ENCODE data around the gene TBC1D9. TPM values are rescaled to one million over a fixed set of nuclear protein-coding genes. Genes with fewer than 3 reads are reported as not detected.

The TBC1D9 gene
- total and polyA plus RNA-seq, 2 donors (not counting 1 experiment from before 2014, with no cell fraction given), result 48.9 to 235 TPM

DNA sequence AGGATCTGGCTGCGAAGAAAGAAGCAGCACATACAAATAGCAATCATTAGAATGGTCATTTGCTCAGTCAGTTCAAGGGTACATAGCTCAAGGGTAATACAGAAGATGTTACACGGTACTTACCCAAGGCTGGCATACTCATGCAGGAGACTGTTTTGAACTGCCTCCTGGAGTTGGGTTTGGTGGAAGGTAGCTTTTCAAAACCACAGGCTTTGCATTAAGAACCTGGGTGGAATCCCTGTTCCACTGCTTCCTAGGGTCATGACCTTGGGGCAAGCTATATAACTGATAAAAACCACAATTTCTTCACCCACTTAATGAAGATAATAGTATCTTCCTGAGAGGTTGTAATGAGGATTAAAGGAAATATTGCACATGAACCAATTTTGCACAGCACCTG lies 36.5 kb downstream of the TBC1D9 start:
- H3K9me3 ChIP-seq (ENCODE audit: control extremely low read depth in 1 of 3, control insufficient read depth in 2 of 3, insufficient read depth in 1 of 3, low read length in 2 of 3), result peaks cover 0 to 7% (median 0%) of the 10 kb centered on the region in 3 donors
- Mint-ChIP-seq H3K27ac (peak overlapping the region; percentile 99), H3K4me3 (peak overlapping the region; percentile 89), H3K4me1 (peaks cover 83% of the 10 kb centered on the region), H3K27me3 (no peaks in the 10 kb centered on the region), H3K9me3 (ENCODE audit: insufficient read depth) (no peaks in the 10 kb centered on the region)
- TF ChIP-seq EZH2 (IDR thresholded peaks at IDR 0.05; ENCODE audit: borderline replicate concordance, insufficient read depth, low read depth, low read length, poor library complexity, severe bottlenecking), result no peak
- TF ChIP-seq, protein P1, sequence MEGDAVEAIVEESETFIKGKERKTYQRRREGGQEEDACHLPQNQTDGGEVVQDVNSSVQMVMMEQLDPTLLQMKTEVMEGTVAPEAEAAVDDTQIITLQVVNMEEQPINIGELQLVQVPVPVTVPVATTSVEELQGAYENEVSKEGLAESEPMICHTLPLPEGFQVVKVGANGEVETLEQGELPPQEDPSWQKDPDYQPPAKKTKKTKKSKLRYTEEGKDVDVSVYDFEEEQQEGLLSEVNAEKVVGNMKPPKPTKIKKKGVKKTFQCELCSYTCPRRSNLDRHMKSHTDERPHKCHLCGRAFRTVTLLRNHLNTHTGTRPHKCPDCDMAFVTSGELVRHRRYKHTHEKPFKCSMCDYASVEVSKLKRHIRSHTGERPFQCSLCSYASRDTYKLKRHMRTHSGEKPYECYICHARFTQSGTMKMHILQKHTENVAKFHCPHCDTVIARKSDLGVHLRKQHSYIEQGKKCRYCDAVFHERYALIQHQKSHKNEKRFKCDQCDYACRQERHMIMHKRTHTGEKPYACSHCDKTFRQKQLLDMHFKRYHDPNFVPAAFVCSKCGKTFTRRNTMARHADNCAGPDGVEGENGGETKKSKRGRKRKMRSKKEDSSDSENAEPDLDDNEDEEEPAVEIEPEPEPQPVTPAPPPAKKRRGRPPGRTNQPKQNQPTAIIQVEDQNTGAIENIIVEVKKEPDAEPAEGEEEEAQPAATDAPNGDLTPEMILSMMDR (IDR thresholded peaks at IDR 0.05), result no peak
- no peak overlapping the region for H2AFZ ChIP-seq (ENCODE audit: insufficient read depth, low read depth, low read length, poor library complexity, severe bottlenecking)
- WGBS (ENCODE audit: insufficient coverage), result no CpG with 5 or more reads among the region's 2 CpGs
- peak overlapping the region; percentile 92 for H3K27ac ChIP-seq (ENCODE audit: low read length in 2 of 2)
- H3K79me2 ChIP-seq (ENCODE audit: control insufficient read depth, insufficient read depth, low read length), result peaks cover 99% of the 10 kb centered on the region
- H3K4me2 ChIP-seq (replicated peaks; ENCODE audit: low read depth, low read length, poor library complexity, severe bottlenecking), result peak overlapping the region; percentile 88
- peaks cover 75 to 80% of the 10 kb centered on the region in 2 donors for H3K4me1 ChIP-seq (ENCODE audit: control insufficient read depth in 2 of 2, insufficient read depth in 2 of 2, low read length in 2 of 2)
- CTCF ChIA-PET, result interaction anchor here (0.8 to 5.4 kb wide), 7 partner anchors 23 to 360 kb away, joined by 3 to 36 read pairs (median 5); no protein-coding TSS in a partner anchor
- H3K4me3 ChIP-seq (ENCODE audit: control extremely low read depth in 1 of 5, extremely low read depth in 1 of 5, insufficient read depth in 1 of 5, low read depth in 2 of 5, low read length in 4 of 5), result peak overlapping the region in 3 of 5 experiments; percentile 20 to 28 (median 26)
- peak; percentile 58 for DNase-seq
- peaks cover 0 to 8% of the 10 kb centered on the region in 2 experiments for H3K36me3 ChIP-seq (replicated peaks in 1 of 2; ENCODE audit: control extremely low read depth in 1 of 2, control insufficient read depth in 1 of 2, extremely low read depth in 1 of 2, insufficient read depth in 2 of 2, low read length in 1 of 2)
- peak overlapping the region; percentile 33 for H3K9ac ChIP-seq (ENCODE audit: low read length)
- POLR2A ChIA-PET, result interaction anchor here (0.5 to 4.0 kb wide), 6 partner anchors 23 to 131 kb away, joined by 4 to 22 read pairs (median 8); partner anchors contain the start of gene TBC1D9
- no peaks in the 10 kb centered on the region for H3K27me3 ChIP-seq (replicated peaks in 1 of 4; ENCODE audit: control extremely low read depth in 1 of 4, control insufficient read depth in 3 of 4, insufficient read depth in 4 of 4, low read length in 3 of 4)
- intact Hi-C loops (cut with micrococcal nuclease), result loop anchor here (2.0 to 5.0 kb wide), 4 partner anchors 13 to 88 kb away; no protein-coding TSS in a partner anchor
- ATAC-seq (ENCODE audit: low read depth), result peak; percentile 52
- peaks cover 15% of the 10 kb centered on the region for H4K20me1 ChIP-seq (ENCODE audit: control insufficient read depth, insufficient read depth, low read length, poor library complexity, severe bottlenecking)

DNA sequence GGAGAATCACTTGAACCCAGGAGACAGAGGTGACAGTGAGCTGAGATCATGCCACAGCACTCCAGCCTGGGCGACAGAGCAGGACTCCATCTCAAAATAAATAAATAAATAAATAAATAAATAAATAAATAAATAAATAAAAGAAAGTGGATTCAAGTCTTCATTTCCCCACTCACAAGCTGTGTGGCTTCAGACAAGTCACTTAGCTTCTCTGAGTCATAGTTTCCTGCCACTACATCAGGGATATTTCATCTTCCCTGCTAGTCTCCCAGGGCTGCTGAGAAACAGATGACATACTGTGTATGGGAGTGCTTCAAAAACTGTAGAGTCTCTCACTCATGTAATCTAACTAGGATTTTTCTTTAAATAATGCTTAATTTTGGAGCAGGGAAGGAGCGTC lies 37.2 kb downstream of the TBC1D9 start:
- H3K27me3 ChIP-seq (replicated peaks in 1 of 4; ENCODE audit: control extremely low read depth in 1 of 4, control insufficient read depth in 3 of 4, insufficient read depth in 4 of 4, low read length in 3 of 4), result no peaks in the 10 kb centered on the region
- H3K9me3 ChIP-seq (ENCODE audit: control extremely low read depth in 1 of 3, control insufficient read depth in 2 of 3, insufficient read depth in 1 of 3, low read length in 2 of 3), result peaks cover 0 to 7% (median 0%) of the 10 kb centered on the region in 3 donors
- POLR2A ChIA-PET, result interaction anchor here (0.5 to 4.0 kb wide), 6 partner anchors 9 to 131 kb away, joined by 4 to 22 read pairs (median 8); partner anchors contain the start of gene TBC1D9
- intact Hi-C loops (cut with micrococcal nuclease), result no loop called here
- CTCF ChIA-PET, result interaction anchor here (1.1 to 5.4 kb wide), 8 partner anchors 9 to 359 kb away, joined by 3 to 36 read pairs (median 6); no protein-coding TSS in a partner anchor
- H3K4me2 ChIP-seq (replicated peaks; ENCODE audit: low read depth, low read length, poor library complexity, severe bottlenecking), result peak overlapping the region; percentile 88
- peak overlapping the region; percentile 99 for H3K27ac Mint-ChIP-seq
- H3K36me3 ChIP-seq (replicated peaks in 1 of 2; ENCODE audit: control extremely low read depth in 1 of 2, control insufficient read depth in 1 of 2, extremely low read depth in 1 of 2, insufficient read depth in 2 of 2, low read length in 1 of 2), result peaks cover 0 to 8% of the 10 kb centered on the region in 2 experiments
- H3K4me3 Mint-ChIP-seq, result peak overlapping the region; percentile 89
- peak overlapping the region; percentile 33 for H3K9ac ChIP-seq (ENCODE audit: low read length)
- H3K27me3 Mint-ChIP-seq, result no peaks in the 10 kb centered on the region
- TF ChIP-seq, protein P1 (IDR thresholded peaks at IDR 0.05), result no peak
- no peak for TF ChIP-seq EZH2 (IDR thresholded peaks at IDR 0.05; ENCODE audit: borderline replicate concordance, insufficient read depth, low read depth, low read length, poor library complexity, severe bottlenecking)
- H4K20me1 ChIP-seq (ENCODE audit: control insufficient read depth, insufficient read depth, low read length, poor library complexity, severe bottlenecking), result peaks cover 22% of the 10 kb centered on the region
- peaks cover 86% of the 10 kb centered on the region for H3K4me1 Mint-ChIP-seq
- H3K27ac ChIP-seq (ENCODE audit: low read length in 2 of 2), result peak overlapping the region; percentile 92
- H3K79me2 ChIP-seq (ENCODE audit: control insufficient read depth, insufficient read depth, low read length), result peaks cover 99% of the 10 kb centered on the region
- H3K4me3 ChIP-seq (ENCODE audit: control extremely low read depth in 1 of 5, extremely low read depth in 1 of 5, insufficient read depth in 1 of 5, low read depth in 2 of 5, low read length in 4 of 5), result peak overlapping the region in 1 of 5 experiments; percentile 26
- no peak overlapping the region for H2AFZ ChIP-seq (ENCODE audit: insufficient read depth, low read depth, low read length, poor library complexity, severe bottlenecking)
- H3K4me1 ChIP-seq (ENCODE audit: control insufficient read depth in 2 of 2, insufficient read depth in 2 of 2, low read length in 2 of 2), result peaks cover 73 to 80% of the 10 kb centered on the region in 2 donors
- no peaks in the 10 kb centered on the region for H3K9me3 Mint-ChIP-seq (ENCODE audit: insufficient read depth)
- ATAC-seq (ENCODE audit: low read depth) (no peak), DNase-seq (no peak)
- no CpG with 5 or more reads among the region's 2 CpGs for WGBS (ENCODE audit: insufficient coverage)

Data from B cell (primary cell).